ENCODE results near the gene DOCK9.

DOCK9 gene

DNA sequence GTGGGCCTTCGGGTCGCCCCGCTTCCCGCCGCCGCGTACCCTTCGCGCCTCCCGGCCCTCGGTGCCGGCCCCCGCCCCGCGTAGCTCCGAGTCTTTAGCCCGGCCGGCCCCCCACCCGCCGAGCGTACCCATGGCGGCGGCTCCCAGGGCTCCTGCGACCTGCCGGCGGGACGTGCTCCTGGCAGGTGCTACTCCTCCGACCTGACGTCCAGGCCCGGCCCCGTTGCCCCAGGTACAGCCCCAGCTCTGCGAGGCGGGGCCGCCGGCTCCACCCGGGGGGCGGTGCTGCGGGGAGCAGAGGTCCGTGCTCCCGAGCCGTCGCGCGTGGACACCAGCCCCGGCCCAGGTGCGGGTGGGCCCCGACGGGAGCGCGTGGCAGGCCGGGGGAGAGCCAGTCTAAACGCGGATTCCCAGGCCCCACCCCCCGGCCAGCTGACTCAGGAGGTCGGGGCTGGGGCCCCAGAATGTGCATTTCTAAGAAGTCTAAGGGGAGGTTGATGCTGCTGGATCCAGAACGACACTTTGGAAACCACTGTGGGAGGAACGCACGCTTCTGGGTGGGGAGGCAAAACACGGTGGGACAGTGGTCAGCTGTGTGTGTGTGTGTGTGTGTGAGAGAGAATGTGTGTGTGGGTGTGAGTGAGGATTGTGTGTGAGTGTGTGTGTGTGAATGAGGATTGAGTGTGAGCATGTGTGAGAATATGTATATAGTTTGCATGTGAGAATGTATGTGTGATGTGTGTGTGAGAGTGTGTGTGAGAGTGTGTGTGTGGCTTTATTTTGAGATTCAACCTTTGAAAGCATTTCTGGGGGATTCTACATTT is 225.2 kb downstream of the DOCK9 start, which contains the start of gene SLC15A1:
Gene SLC15A1, minus strand, starts transcription at position 206 of the 824 bp plus-strand sequence. Its CDS starts 74 bp downstream, at position 132.
- no peak within 1 kb of the TSS for H3K4me3 ChIP-seq (ENCODE audit: low read depth, low read length)
- no peak for TF ChIP-seq CTCF (IDR thresholded peaks at IDR 0.05; ENCODE audit: low read depth, low read length, missing control alignments)
- no peak for DNase-seq (ENCODE audit: low read depth)

DNA sequence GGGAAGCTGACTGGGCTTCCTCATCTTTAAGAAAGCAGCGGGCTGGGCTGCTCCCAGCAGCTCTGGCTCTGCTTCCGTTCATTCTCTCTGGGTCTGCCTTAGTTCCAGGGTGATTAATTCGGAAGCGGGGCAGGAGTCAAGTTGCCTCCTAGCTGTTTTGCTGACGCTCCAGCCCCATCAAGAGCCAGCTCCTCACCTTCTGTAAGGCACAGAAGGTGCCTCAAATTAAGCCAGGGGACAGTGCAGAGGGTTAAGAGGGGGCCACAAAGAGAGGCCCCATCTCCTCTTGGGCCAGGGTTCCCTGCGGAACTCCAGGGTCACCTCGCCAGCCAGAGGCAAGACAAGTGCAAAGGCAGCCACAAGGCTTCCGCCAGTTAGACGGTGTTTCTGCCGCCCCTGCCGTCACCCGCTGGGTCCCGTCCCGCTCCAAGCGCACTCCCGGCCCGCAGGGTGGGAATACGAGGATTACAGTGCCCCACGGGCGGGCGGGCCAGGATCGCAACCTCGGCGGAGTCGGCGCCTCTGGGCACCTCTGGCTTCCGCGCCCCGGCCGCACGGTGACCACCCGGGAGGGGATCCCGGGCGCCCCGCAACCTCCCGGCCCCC is 225.9 kb downstream of the DOCK9 start:
- no peak overlapping the region for H3K4me3 ChIP-seq (ENCODE audit: low read depth, low read length)
- no peak for DNase-seq (ENCODE audit: low read depth)

DNA sequence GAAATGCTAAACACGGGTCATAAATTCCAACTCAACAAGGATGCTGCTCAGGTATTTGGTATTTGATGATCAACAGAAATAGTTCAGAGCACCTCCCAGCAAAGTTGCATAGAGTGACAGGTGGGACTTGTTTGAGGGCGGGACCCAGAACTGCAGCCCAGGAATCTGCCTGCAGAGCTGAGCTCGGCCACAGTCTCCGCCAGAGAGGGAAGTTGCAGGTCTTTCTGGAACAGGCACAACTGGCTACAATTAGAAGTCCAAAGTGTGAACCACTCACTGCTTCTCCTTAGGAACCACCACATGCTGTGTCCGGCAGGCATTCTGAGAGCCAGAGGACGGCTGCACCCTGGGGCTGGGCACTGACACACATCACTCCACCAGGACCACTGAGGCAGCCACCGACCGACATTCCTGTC is 226.5 kb downstream of the DOCK9 start:
- no peak overlapping the region for H3K4me3 ChIP-seq (ENCODE audit: low read depth, low read length)
- TF ChIP-seq CTCF (IDR thresholded peaks at IDR 0.05; ENCODE audit: low read depth, low read length, missing control alignments): no peak
- no peak for DNase-seq (ENCODE audit: low read depth)

More for the DNA sequence above, 225.9 kb downstream of the DOCK9 start:
- TF ChIP-seq CTCF (IDR thresholded peaks at IDR 0.05; ENCODE audit: low read depth, low read length, missing control alignments): no peak

DNA sequence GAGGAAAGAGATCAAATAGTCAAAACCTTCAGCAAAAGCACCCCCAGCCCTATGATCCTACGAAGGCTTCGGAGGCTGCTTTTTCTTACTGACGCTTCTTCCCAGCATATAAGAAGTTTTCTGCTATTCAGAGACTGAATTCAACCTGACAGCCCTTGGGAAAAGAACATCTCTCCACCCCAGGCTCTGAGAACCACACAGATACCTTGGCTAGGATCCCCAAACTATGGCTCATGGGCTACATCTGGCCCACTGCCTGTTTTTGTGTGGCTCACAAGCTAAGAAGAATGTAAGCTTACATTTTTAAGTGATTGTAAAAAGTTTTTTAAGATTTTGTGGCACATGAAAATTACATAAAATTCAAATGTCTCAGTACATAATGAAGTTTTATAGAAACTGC is 228.4 kb downstream of the DOCK9 start:
- no peak for DNase-seq (ENCODE audit: low read depth)
- TF ChIP-seq CTCF (IDR thresholded peaks at IDR 0.05; ENCODE audit: low read depth, low read length, missing control alignments): no peak
- no peak overlapping the region for H3K4me3 ChIP-seq (ENCODE audit: low read depth, low read length)

DNA sequence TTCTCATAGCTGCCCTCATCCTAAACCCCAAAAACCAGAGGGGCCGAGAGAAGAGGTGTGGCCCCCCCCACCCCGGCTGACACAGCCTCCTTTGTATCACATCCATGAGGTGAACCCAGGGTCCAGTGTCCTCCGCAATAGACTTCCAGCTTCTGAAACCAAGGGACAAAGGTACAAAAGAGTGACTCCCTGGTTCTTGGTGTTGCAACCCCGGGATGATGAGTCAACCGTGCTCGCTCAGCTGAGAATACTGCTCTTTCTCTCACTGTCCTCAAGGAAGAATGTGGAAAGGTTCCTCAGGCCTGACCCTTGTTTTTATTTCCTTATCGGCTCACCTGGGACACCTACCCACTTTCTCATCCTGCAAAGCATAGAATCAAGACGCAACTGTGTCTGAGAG is 230.9 kb downstream of the DOCK9 start:
- DNase-seq (ENCODE audit: low read depth): no peak
- H3K4me3 ChIP-seq (ENCODE audit: low read depth, low read length): no peak overlapping the region
- no peak for TF ChIP-seq CTCF (IDR thresholded peaks at IDR 0.05; ENCODE audit: low read depth, low read length, missing control alignments)
